Tibial artery (tissue), 4 donors: ENCODE results near the gene RSL1D1.
"Not testable (repeated sequence)": the region's sequence is repeated elsewhere in the genome, so short reads cannot be mapped to it uniquely, and the experiment has no call there.

Experiments
- DNase-seq, 2 donors: peaks; one replicate each; pipeline ENCODE4 v3.0.0-alpha.2; 2019
- H3K27ac ChIP-seq, 2 donors: fragments of 200-600 bp; sonication (generic) in 1 of 2; 1 replicate in 1 of 2; 2 replicates in 1 of 2; pipeline ENCODE4 v1.5.1; 2018 to 2019; ENCODE audit warnings: mild to moderate bottlenecking in 1 of 2
- H3K27me3 ChIP-seq, 2 donors: fragments of 200-600 bp; sonication (generic) in 1 of 2; one replicate each; pipeline versions ENCODE4 v1.5.1 to v1.6.0; 2016 to 2019
- H3K36me3 ChIP-seq, 3 donors: fragments of 200-600 bp; sonication (generic) in 2 of 3; one replicate each; pipeline ENCODE4 v1.5.1; 2016 to 2019; ENCODE audit warnings: mild to moderate bottlenecking in 2 of 3
- H3K4me1 ChIP-seq, 4 donors: fragments of 200-600 bp; sonication (generic) in 2 of 4; 1 replicate in 3 of 4; 2 replicates in 1 of 4; pipeline ENCODE4 v1.5.1; 2016 to 2019
- H3K4me3 ChIP-seq, 2 donors: fragments of 200-600 bp; sonication (generic) in 1 of 2; 1 replicate in 1 of 2; 2 replicates in 1 of 2; pipeline ENCODE4 v1.5.1; 2018 to 2019; ENCODE audit warnings: mild to moderate bottlenecking in 2 of 2
- H3K9me3 ChIP-seq, 3 donors: fragments of 200-600 bp; sonication (generic) in 1 of 3; one replicate each; pipeline ENCODE4 v1.5.1; 2016 to 2019
- CTCF ChIP-seq, 2 experiments: fragments of 200-600 bp in 1 of 2; fragments of 450-650 bp in 1 of 2; IDR thresholded peaks; one replicate each; pipeline ENCODE4 v1.5.1; 2017 to 2019; ENCODE audit warnings: antibody characterized with exemption in 2 of 2, mild to moderate bottlenecking in 1 of 2, moderate library complexity in 1 of 2
- intact Hi-C: fragments of 100-400 bp; cut with DNase I; formaldehyde crosslinking; loops from one replicate; pipeline ENCODE4 v1.15.0; 2023; ENCODE audit warnings: low total_unique reads

Gene RSL1D1

GRCh38 chr16:11794447-11794846, 56.9 kb downstream of the RSL1D1 start:
- no peaks in the 10 kb centered on the region for H3K9me3 ChIP-seq
- DNase-seq, result no peak
- no peaks in the 10 kb centered on the region for H3K27me3 ChIP-seq
- H3K36me3 ChIP-seq, result no peaks in the 10 kb centered on the region
- intact Hi-C loops, result no loop called here
- no peak overlapping the region for H3K4me3 ChIP-seq
- H3K4me1 ChIP-seq, result peaks cover 0 to 67% (median 54%) of the 10 kb centered on the region in 4 donors
- peak overlapping the region in 1 of 2 donors; percentile 96 for H3K27ac ChIP-seq
- TF ChIP-seq CTCF (IDR thresholded peaks at IDR 0.05), result no peak

GRCh38 chr16:11793840-11794239, 57.5 kb downstream of the RSL1D1 start:
- H3K27me3 ChIP-seq, result no peaks in the 10 kb centered on the region
- intact Hi-C loops, result no loop called here
- H3K4me3 ChIP-seq, result no peak overlapping the region
- peaks cover 0 to 65% (median 48%) of the 10 kb centered on the region in 4 donors for H3K4me1 ChIP-seq
- TF ChIP-seq CTCF (IDR thresholded peaks at IDR 0.05), result no peak
- peak overlapping the region; percentile 3 to 96 for H3K27ac ChIP-seq
- H3K36me3 ChIP-seq, result no peaks in the 10 kb centered on the region
- DNase-seq, result peak in 1 of 2 donors; percentile 28
- H3K9me3 ChIP-seq, result no peaks in the 10 kb centered on the region

GRCh38 chr16:11792410-11793241, 58.7 kb downstream of the RSL1D1 start:
- H3K27ac ChIP-seq, result peak overlapping the region; percentile 23 to 96
- no peak overlapping the region for H3K4me3 ChIP-seq
- no peaks in the 10 kb centered on the region for H3K9me3 ChIP-seq
- no peak for DNase-seq
- H3K27me3 ChIP-seq, result no peaks in the 10 kb centered on the region
- peaks cover 0 to 67% (median 43%) of the 10 kb centered on the region in 4 donors for H3K4me1 ChIP-seq
- no peaks in the 10 kb centered on the region for H3K36me3 ChIP-seq
- intact Hi-C loops, result no loop called here
- TF ChIP-seq CTCF (IDR thresholded peaks at IDR 0.05), result no peak

GRCh38 chr16:11791144-11791828, 60.1 kb downstream of the RSL1D1 start:
- Histone ChIP-seq H3K9me3 (no peaks in the 10 kb centered on the region), H3K4me3 (no peak overlapping the region), H3K4me1 (peaks cover 0 to 80% (median 44%) of the 10 kb centered on the region in 4 donors), H3K27me3 (no peaks in the 10 kb centered on the region), H3K36me3 (no peaks in the 10 kb centered on the region), H3K27ac (peak overlapping the region in 1 of 2 donors; percentile 96)
- peak in 1 of 2 donors; percentile 32 for DNase-seq
- TF ChIP-seq CTCF (IDR thresholded peaks at IDR 0.05), result no peak
- intact Hi-C loops, result no loop called here

GRCh38 chr16:11788914-11789313, 62.4 kb downstream of the RSL1D1 start:
- Histone ChIP-seq H3K36me3 (no peaks in the 10 kb centered on the region), H3K4me1 (peaks cover 0 to 84% (median 43%) of the 10 kb centered on the region in 4 donors), H3K27me3 (no peaks in the 10 kb centered on the region), H3K27ac (no peak overlapping the region), H3K4me3 (no peak overlapping the region), H3K9me3 (no peaks in the 10 kb centered on the region)
- intact Hi-C loops, result no loop called here
- no peak for TF ChIP-seq CTCF (IDR thresholded peaks at IDR 0.05)
- no peak for DNase-seq

GRCh38 chr16:11784980-11785599, 66.3 kb downstream of the RSL1D1 start:
- H3K4me1 ChIP-seq, result peaks cover 0 to 91% (median 43%) of the 10 kb centered on the region in 4 donors
- H3K27ac ChIP-seq, result peak overlapping the region; percentile 77 to 90

GRCh38 chr16:11784381-11784780, 67.0 kb downstream of the RSL1D1 start:
- not testable (repeated sequence) for H3K36me3 ChIP-seq, H3K4me3 ChIP-seq, DNase-seq, H3K27me3 ChIP-seq, H3K9me3 ChIP-seq
- peak overlapping the region; percentile 77 to 90 for H3K27ac ChIP-seq
- peaks cover 0 to 92% (median 44%) of the 10 kb centered on the region in 4 donors for H3K4me1 ChIP-seq
- intact Hi-C loops, result loop anchor here (5.0 kb wide), 1 partner anchor 527 kb away; the partner anchor contains the start of gene SOCS1

More at GRCh38 chr16:11784980-11785599, 66.3 kb downstream of the RSL1D1 start:
- not testable (repeated sequence) for H3K36me3 ChIP-seq, H3K9me3 ChIP-seq, H3K27me3 ChIP-seq, H3K4me3 ChIP-seq, DNase-seq
- intact Hi-C loops, result loop anchor here (5.0 kb wide), 1 partner anchor 528 kb away; the partner anchor contains the start of gene SOCS1
